H9 (cell line): Measurements from ENCODE around the gene STK32C. TPM values are rescaled to one million over a fixed set of nuclear protein-coding genes. Genes with fewer than 3 reads are reported as not detected.

ENCODE experiments used
- DNase-seq: peaks from one replicate; pipeline ENCODE4 v3.0.0-alpha.2; 2017
- H2AFZ ChIP-seq: one replicate; pipeline ENCODE4 v1.6.1; 2013; ENCODE audit warnings: mild to moderate bottlenecking, low read length, control low read depth, moderate library complexity
- H2AK5ac ChIP-seq: 2 replicates; pipeline ENCODE4 v1.6.1; 2013; ENCODE audit warnings: low read length, control low read depth, mixed read lengths; ENCODE audit not compliant: insufficient read length
- H2BK120ac ChIP-seq: one replicate; pipeline ENCODE4 v1.6.1; 2013; ENCODE audit warnings: low read depth, mild to moderate bottlenecking, low read length, control low read depth, inconsistent platforms; ENCODE audit not compliant: poor library complexity, severe bottlenecking
- H2BK12ac ChIP-seq: 2 replicates; pipeline ENCODE4 v1.6.1; 2013; ENCODE audit warnings: low read length, control low read depth, mixed read lengths, low read depth; ENCODE audit not compliant: insufficient read length
- H2BK15ac ChIP-seq: 2 replicates; pipeline ENCODE4 v1.6.1; 2013; ENCODE audit warnings: low read depth, low read length, control low read depth
- H2BK20ac ChIP-seq: one replicate; pipeline ENCODE4 v1.6.1; 2013; ENCODE audit warnings: low read depth, mild to moderate bottlenecking, low read length, control low read depth, inconsistent platforms; ENCODE audit not compliant: poor library complexity, severe bottlenecking
- H2BK5ac ChIP-seq: 2 replicates; pipeline ENCODE4 v1.6.1; 2013; ENCODE audit warnings: low read length, control low read depth, mixed read lengths; ENCODE audit not compliant: insufficient read length
- H3K14ac ChIP-seq: 2 replicates; pipeline ENCODE4 v1.6.1; 2013; ENCODE audit warnings: low read length, control low read depth; ENCODE audit not compliant: insufficient read depth
- H3K18ac ChIP-seq: 2 replicates; pipeline ENCODE4 v1.6.1; 2013; ENCODE audit warnings: low read depth, mild to moderate bottlenecking, mixed read lengths, low read length, control low read depth; ENCODE audit not compliant: insufficient read length
- H3K23ac ChIP-seq: 2 replicates; pipeline ENCODE4 v1.6.1; 2013; ENCODE audit warnings: low read length, control low read depth, mixed read lengths, low read depth; ENCODE audit not compliant: insufficient read length
- H3K23me2 ChIP-seq: 2 replicates; pipeline ENCODE4 v1.6.1; 2013; ENCODE audit warnings: low read depth, mild to moderate bottlenecking, mixed read lengths, low read length, control low read depth; ENCODE audit not compliant: insufficient read length, poor library complexity, severe bottlenecking
- H3K27ac ChIP-seq: 2 replicates; pipeline ENCODE4 v1.5.1; 2013; ENCODE audit warnings: low read length, control low read depth, mixed read lengths, low read depth; ENCODE audit not compliant: insufficient read length
- H3K27me3 ChIP-seq: 2 replicates; pipeline ENCODE4 v1.6.1; 2013; ENCODE audit warnings: low read length, control low read depth, inconsistent platforms; ENCODE audit not compliant: insufficient read depth
- H3K4ac ChIP-seq: 2 replicates; pipeline ENCODE4 v1.6.1; 2013; ENCODE audit warnings: low read depth, mild to moderate bottlenecking, control low read depth, inconsistent platforms, low read length, moderate library complexity
- H3K4me1 ChIP-seq: 2 replicates; pipeline ENCODE4 v1.6.1; 2013; ENCODE audit warnings: low read length, control low read depth, inconsistent platforms; ENCODE audit not compliant: insufficient read depth
- H3K4me2 ChIP-seq: 2 replicates; pipeline ENCODE4 v1.6.1; 2013; ENCODE audit warnings: low read length, control low read depth, mixed read lengths; ENCODE audit not compliant: insufficient read length, insufficient read depth
- H3K56ac ChIP-seq: 2 replicates; pipeline ENCODE4 v1.6.1; 2013; ENCODE audit warnings: low read depth, mild to moderate bottlenecking, mixed read lengths, low read length, control low read depth; ENCODE audit not compliant: insufficient read length
- H3K79me1 ChIP-seq: 2 replicates; pipeline ENCODE4 v1.6.1; 2013; ENCODE audit warnings: low read depth, mild to moderate bottlenecking, moderate library complexity, low read length, control low read depth, inconsistent platforms; ENCODE audit not compliant: insufficient read depth, poor library complexity, severe bottlenecking
- H3K79me2 ChIP-seq: 2 replicates; pipeline ENCODE4 v1.6.1; 2013; ENCODE audit warnings: low read length, control low read depth, inconsistent platforms; ENCODE audit not compliant: insufficient read depth
- H3K9ac ChIP-seq: 2 replicates; pipeline ENCODE4 v1.6.1; 2013; ENCODE audit warnings: low read length, control low read depth, mixed read lengths; ENCODE audit not compliant: insufficient read length; ENCODE audit errors: extremely low read depth
- H3K9me3 ChIP-seq: one replicate; pipeline ENCODE4 v1.6.1; 2013; ENCODE audit warnings: low read depth, low read length, inconsistent platforms; ENCODE audit not compliant: control insufficient read depth
- H3T11ph ChIP-seq: one replicate; pipeline ENCODE4 v1.6.1; 2013; ENCODE audit warnings: mild to moderate bottlenecking, low read length, control low read depth, inconsistent platforms
- H4K20me1 ChIP-seq: one replicate; pipeline ENCODE4 v1.6.1; 2013; ENCODE audit not compliant: control insufficient read depth, insufficient read length, insufficient read depth
- H4K5ac ChIP-seq: 2 replicates; pipeline ENCODE4 v1.6.1; 2013; ENCODE audit warnings: low read depth, mild to moderate bottlenecking, mixed read lengths, low read length, control low read depth; ENCODE audit not compliant: insufficient read length
- H4K8ac ChIP-seq: replicated peaks from 2 replicates; pipeline ENCODE4 v1.6.1; 2013; ENCODE audit warnings: low read length, control low read depth, mixed read lengths, low read depth; ENCODE audit not compliant: insufficient read length
- H4K91ac ChIP-seq: 2 replicates; pipeline ENCODE4 v1.6.1; 2013; ENCODE audit warnings: low read depth, mild to moderate bottlenecking, moderate library complexity, mixed read lengths, low read length, control low read depth; ENCODE audit not compliant: insufficient read length
- H3K27ac Mint-ChIP-seq, 3 experiments: 2 replicates in 2 of 3; 3 replicates in 1 of 3; pipeline ENCODE4 v1.8.0; 2020 to 2021; ENCODE audit warnings: mixed read lengths in 3 of 3, mild to moderate bottlenecking in 1 of 3, moderate library complexity in 1 of 3
- H3K27me3 Mint-ChIP-seq: 2 replicates; pipeline ENCODE4 v1.8.0; 2021; ENCODE audit warnings: low read depth, mild to moderate bottlenecking, moderate library complexity, mixed read lengths
- H3K36me3 Mint-ChIP-seq, 3 experiments: 2 replicates in 2 of 3; 3 replicates in 1 of 3; pipeline ENCODE4 v1.8.0; 2020 to 2021; ENCODE audit warnings: low read depth in 3 of 3, mixed read lengths in 3 of 3; ENCODE audit not compliant: insufficient read depth in 1 of 3
- H3K4me1 Mint-ChIP-seq, 2 experiments: 2 replicates each; pipeline ENCODE4 v1.8.0; 2020; ENCODE audit warnings: mixed read lengths in 2 of 2
- H3K4me3 Mint-ChIP-seq, 2 experiments: 2 replicates in 1 of 2; 3 replicates in 1 of 2; pipeline ENCODE4 v1.8.0; 2020 to 2021; ENCODE audit warnings: mild to moderate bottlenecking in 2 of 2, mixed read lengths in 2 of 2, moderate library complexity in 1 of 2
- H3K9me3 Mint-ChIP-seq, 2 experiments: 2 replicates in 1 of 2; 3 replicates in 1 of 2; pipeline ENCODE4 v1.8.0; 2020; ENCODE audit warnings: mild to moderate bottlenecking in 2 of 2, mixed read lengths in 2 of 2, moderate library complexity in 1 of 2
- WGBS: extraction: QIAGEN DNeasy Blood & Tissue Kit; methylation state at CpG from one replicate; pipeline ENCODE4 v1.1.7; 2013; ENCODE audit warnings: missing lambda C conversion rate, low lambda C conversion rate, mixed read lengths; ENCODE audit not compliant: insufficient read length; ENCODE audit errors: extremely low coverage; 5-methylcytosine and 5-hydroxymethylcytosine counted together
- total RNA-seq: library from RNA; stranded (reverse); gene quantifications from 2 replicates; pipeline ENCODE4 v1.2.1, GENCODE V29; 2021
- TF ChIP-seq, protein P1 (sequence below): fragments of 200-600 bp; sonication (generic); conservative IDR thresholded peaks from 3 replicates; pipeline ENCODE4 v1.8.0; 2021; ENCODE audit warnings: antibody characterized with exemption, mild to moderate bottlenecking

STK32C gene
- total RNA-seq, 1 experiment from 2014 or later: 11.3 TPM

DNA sequence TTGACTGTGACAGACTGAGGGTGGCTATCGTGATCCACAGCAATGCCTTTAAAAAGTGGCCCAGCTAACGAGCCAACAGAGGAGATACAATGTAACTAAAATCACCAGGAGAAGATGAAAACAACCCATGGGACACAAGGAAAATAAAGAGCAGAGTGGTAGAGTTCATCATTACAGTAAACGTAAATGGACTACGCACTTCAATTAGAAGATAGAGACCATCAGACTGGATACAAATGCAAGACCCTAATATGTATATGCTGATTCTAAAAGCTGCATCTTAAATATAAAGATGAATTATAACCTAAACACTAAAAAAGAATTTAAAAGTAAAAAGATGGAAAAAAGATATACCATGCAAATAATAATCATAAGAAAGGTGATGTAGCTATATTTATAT lies 6.6 kb upstream of the STK32C start:
- Histone ChIP-seq H3K18ac (no peak overlapping the region), H2BK20ac (no peak overlapping the region), H2BK5ac (no peak overlapping the region), H4K20me1 (peaks cover 4% of the 10 kb centered on the region), H3K4me2 (no peak overlapping the region), H3K9me3 (no peaks in the 10 kb centered on the region), H3T11ph (no peak overlapping the region), H3K79me1 (no peaks in the 10 kb centered on the region), H3K27ac (no peak overlapping the region), H2BK12ac (no peak overlapping the region), H2AK5ac (no peak overlapping the region), H2BK15ac (no peak overlapping the region), H3K27me3 (peaks cover 8% of the 10 kb centered on the region; the same call in 1 of the 2 replicates), H3K4ac (no peak overlapping the region), H3K23ac (no peak overlapping the region), H3K23me2 (no peaks in the 10 kb centered on the region), H4K8ac (no peak overlapping the region), H4K5ac (no peak overlapping the region), H3K9ac (no peak overlapping the region), H4K91ac (no peak overlapping the region), H2BK120ac (no peak overlapping the region), H3K56ac (no peak overlapping the region), H3K4me1 (no peaks in the 10 kb centered on the region), H2AFZ (no peak overlapping the region), H3K14ac (no peak overlapping the region), H3K79me2 (peaks cover 2% of the 10 kb centered on the region; the same call in 1 of the 2 replicates)
- no peak for DNase-seq
- peaks cover 4 to 5% of the 10 kb centered on the region in 2 experiments; a peak in 4 of 5 replicates for H3K9me3 Mint-ChIP-seq
- TF ChIP-seq, protein P1, sequence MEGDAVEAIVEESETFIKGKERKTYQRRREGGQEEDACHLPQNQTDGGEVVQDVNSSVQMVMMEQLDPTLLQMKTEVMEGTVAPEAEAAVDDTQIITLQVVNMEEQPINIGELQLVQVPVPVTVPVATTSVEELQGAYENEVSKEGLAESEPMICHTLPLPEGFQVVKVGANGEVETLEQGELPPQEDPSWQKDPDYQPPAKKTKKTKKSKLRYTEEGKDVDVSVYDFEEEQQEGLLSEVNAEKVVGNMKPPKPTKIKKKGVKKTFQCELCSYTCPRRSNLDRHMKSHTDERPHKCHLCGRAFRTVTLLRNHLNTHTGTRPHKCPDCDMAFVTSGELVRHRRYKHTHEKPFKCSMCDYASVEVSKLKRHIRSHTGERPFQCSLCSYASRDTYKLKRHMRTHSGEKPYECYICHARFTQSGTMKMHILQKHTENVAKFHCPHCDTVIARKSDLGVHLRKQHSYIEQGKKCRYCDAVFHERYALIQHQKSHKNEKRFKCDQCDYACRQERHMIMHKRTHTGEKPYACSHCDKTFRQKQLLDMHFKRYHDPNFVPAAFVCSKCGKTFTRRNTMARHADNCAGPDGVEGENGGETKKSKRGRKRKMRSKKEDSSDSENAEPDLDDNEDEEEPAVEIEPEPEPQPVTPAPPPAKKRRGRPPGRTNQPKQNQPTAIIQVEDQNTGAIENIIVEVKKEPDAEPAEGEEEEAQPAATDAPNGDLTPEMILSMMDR: no peak
- peaks cover 1 to 7% of the 10 kb centered on the region in 2 experiments; a peak in 3 of 4 replicates for H3K4me1 Mint-ChIP-seq
- peaks cover 47% of the 10 kb centered on the region for H3K27me3 Mint-ChIP-seq
- no peak overlapping the region for H3K27ac Mint-ChIP-seq
- no peak overlapping the region for H3K4me3 Mint-ChIP-seq
- no CpG with 5 or more reads among the region's 4 CpGs for WGBS
- peaks cover 0 to 2% (median 0%) of the 10 kb centered on the region in 3 experiments; a peak in 1 of 7 replicates for H3K36me3 Mint-ChIP-seq
